HEK293 (cell line): ENCODE data around the gene SELENOS.

ENCODE experiments used
- CTCF ChIA-PET: fragments of 350-600 bp; formaldehyde crosslinking; extraction: SDS; loops from one replicate; lab custom pipeline; 2021; ENCODE audit warnings: antibody characterized with exemption; lab: Yijun Ruan, JAX
- POLR2A ChIA-PET: fragments of 300-600 bp; formaldehyde crosslinking; extraction: SDS; loops from one replicate; lab custom pipeline; 2020; ENCODE audit warnings: antibody characterized with exemption, inconsistent platforms; lab: Yijun Ruan, JAX
- H3K27ac ChIP-seq: fragments of 200-500 bp; sonication (Bioruptor generic); 2 replicates; pipeline ENCODE4 v1.5.1; 2014; ENCODE audit warnings: low read depth, low read length, control low read depth, inconsistent platforms; ENCODE audit errors: extremely low read depth
- H3K36me3 ChIP-seq, 2 experiments: fragments of 200-500 bp in 1 of 2; sonication (Bioruptor generic) in 1 of 2; 1 replicate in 1 of 2; 2 replicates in 1 of 2; pipeline ENCODE4 v1.5.1; 2014 to 2017; ENCODE audit warnings: inconsistent platforms in 2 of 2, low read length in 2 of 2; ENCODE audit not compliant: control insufficient read depth in 2 of 2, insufficient read depth in 1 of 2
- H3K4me1 ChIP-seq: fragments of 200-500 bp; sonication (Bioruptor generic); 2 replicates; pipeline ENCODE4 v1.5.1; 2014; ENCODE audit warnings: mild to moderate bottlenecking, low read length, inconsistent platforms; ENCODE audit not compliant: control insufficient read depth, insufficient read depth
- H3K4me3 ChIP-seq: 2 replicates; pipeline ENCODE4 v1.5.1; 2011; ENCODE audit warnings: low read depth, mild to moderate bottlenecking, control low read depth, low read length, moderate library complexity
- H3K9me3 ChIP-seq: fragments of 200-500 bp; sonication (Bioruptor generic); 2 replicates; pipeline ENCODE4 v1.5.1; 2014; ENCODE audit warnings: low read depth, low read length, inconsistent platforms; ENCODE audit not compliant: control insufficient read depth, insufficient read depth
- KLF8 ChIP-seq: fragments of 450-650 bp; formaldehyde crosslinking; IDR thresholded peaks from 2 replicates; pipeline ENCODE4 v1.5.1; 2016; ENCODE audit warnings: missing biosample characterization, missing genetic modification characterization
- ZNF292 ChIP-seq: fragments of 450-650 bp; formaldehyde crosslinking; IDR thresholded peaks from 2 replicates; pipeline ENCODE4 v1.5.1; 2016; ENCODE audit warnings: low read depth, missing biosample characterization, missing genetic modification characterization, borderline replicate concordance
- ZNF610 ChIP-seq: fragments of 450-650 bp; formaldehyde crosslinking; IDR thresholded peaks from 2 replicates; pipeline ENCODE4 v1.5.1; 2016; ENCODE audit warnings: missing biosample characterization, missing genetic modification characterization, borderline replicate concordance
- ZNF701 ChIP-seq: fragments of 450-650 bp; formaldehyde crosslinking; IDR thresholded peaks from 2 replicates; pipeline ENCODE4 v1.5.1; 2016; ENCODE audit warnings: missing biosample characterization, missing genetic modification characterization
- ZNF747 ChIP-seq: fragments of 450-650 bp; formaldehyde crosslinking; IDR thresholded peaks from 2 replicates; pipeline ENCODE4 v1.5.1; 2016; ENCODE audit warnings: missing biosample characterization, missing genetic modification characterization
- TF ChIP-seq, protein P1 (sequence below): fragments of 450-650 bp; formaldehyde crosslinking; IDR thresholded peaks from 2 replicates; pipeline ENCODE4 v1.5.1; 2017; ENCODE audit warnings: missing biosample characterization, mild to moderate bottlenecking, missing genetic modification characterization, moderate library complexity
- TF ChIP-seq, protein P2 (sequence below): fragments of 450-650 bp; formaldehyde crosslinking; IDR thresholded peaks from 2 replicates; pipeline ENCODE4 v1.5.0; 2017; ENCODE audit warnings: missing biosample characterization, missing genetic modification characterization, borderline replicate concordance

SELENOS gene

DNA sequence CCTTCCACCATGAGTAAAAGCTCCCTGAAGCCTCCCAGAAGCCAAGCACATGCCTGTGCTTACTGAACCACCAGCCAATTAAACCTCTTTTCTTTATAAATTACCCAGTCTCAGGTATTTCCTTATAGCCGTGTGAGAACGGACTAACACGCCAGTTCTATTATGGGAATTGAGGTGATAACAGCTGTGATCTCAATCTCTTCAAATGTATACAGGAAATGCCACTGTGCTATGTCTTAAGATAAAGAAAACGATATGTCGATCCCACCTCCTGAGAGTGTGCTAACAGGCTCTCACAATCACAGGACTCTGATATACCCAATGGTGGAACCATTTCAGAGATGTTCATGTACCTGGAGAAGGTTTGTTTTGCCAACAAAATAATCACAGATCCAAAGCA lies 51.6 kb downstream of the SELENOS start:
- peaks cover 10% of the 10 kb centered on the region for H3K4me1 ChIP-seq
- CTCF ChIA-PET: no interaction called here

More for the DNA sequence above, 51.6 kb downstream of the SELENOS start:
- peaks cover 5 to 13% of the 10 kb centered on the region in 2 experiments for H3K36me3 ChIP-seq
- H3K4me3 ChIP-seq: no peak overlapping the region
- H3K9me3 ChIP-seq: no peaks in the 10 kb centered on the region
- no peak overlapping the region for H3K27ac ChIP-seq
- POLR2A ChIA-PET: no interaction called here
- no peak for TF ChIP-seq ZNF701 (tag by site-specific recombination)
- no peak for TF ChIP-seq ZNF610 (tag by site-specific recombination)
- TF ChIP-seq, protein P1, sequence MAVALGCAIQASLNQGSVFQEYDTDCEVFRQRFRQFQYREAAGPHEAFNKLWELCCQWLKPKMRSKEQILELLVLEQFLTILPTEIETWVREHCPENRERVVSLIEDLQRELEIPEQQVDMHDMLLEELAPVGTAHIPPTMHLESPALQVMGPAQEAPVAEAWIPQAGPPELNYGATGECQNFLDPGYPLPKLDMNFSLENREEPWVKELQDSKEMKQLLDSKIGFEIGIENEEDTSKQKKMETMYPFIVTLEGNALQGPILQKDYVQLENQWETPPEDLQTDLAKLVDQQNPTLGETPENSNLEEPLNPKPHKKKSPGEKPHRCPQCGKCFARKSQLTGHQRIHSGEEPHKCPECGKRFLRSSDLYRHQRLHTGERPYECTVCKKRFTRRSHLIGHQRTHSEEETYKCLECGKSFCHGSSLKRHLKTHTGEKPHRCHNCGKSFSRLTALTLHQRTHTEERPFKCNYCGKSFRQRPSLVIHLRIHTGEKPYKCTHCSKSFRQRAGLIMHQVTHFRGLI (tag by site-specific recombination): no peak
- TF ChIP-seq, protein P2, sequence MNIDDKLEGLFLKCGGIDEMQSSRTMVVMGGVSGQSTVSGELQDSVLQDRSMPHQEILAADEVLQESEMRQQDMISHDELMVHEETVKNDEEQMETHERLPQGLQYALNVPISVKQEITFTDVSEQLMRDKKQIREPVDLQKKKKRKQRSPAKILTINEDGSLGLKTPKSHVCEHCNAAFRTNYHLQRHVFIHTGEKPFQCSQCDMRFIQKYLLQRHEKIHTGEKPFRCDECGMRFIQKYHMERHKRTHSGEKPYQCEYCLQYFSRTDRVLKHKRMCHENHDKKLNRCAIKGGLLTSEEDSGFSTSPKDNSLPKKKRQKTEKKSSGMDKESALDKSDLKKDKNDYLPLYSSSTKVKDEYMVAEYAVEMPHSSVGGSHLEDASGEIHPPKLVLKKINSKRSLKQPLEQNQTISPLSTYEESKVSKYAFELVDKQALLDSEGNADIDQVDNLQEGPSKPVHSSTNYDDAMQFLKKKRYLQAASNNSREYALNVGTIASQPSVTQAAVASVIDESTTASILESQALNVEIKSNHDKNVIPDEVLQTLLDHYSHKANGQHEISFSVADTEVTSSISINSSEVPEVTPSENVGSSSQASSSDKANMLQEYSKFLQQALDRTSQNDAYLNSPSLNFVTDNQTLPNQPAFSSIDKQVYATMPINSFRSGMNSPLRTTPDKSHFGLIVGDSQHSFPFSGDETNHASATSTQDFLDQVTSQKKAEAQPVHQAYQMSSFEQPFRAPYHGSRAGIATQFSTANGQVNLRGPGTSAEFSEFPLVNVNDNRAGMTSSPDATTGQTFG (tag by site-specific recombination): no peak
- no peak for TF ChIP-seq ZNF747 (tag by site-specific recombination)
- no peak for TF ChIP-seq ZNF292
- no peak for TF ChIP-seq KLF8 (tag by site-specific recombination)
